ENCODE data around the gene TSC22D2.

DNA sequence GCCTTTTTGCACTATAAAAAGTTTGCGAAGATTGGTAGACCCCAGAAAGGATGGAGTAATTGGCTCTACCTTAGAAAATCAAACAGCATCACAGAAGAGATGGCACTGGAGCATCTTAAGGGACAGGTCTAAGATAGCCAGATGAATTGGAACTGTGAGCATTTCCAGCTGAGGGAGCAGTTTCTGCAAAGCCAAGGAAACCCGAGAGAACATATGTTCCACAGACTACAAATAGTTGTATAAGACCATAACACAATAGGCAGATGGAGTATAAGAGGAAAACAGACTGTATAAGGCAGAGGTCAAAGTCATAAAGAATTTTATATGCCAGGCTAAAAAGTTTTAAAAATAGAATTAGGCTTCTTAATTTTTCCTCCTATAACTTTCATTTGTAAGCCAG is 46.0 kb downstream of the TSC22D2 start:
- TF ChIP-seq POLR2A (IDR thresholded peaks at IDR 0.05) (no peak), POLR2AphosphoS5 (IDR thresholded peaks at IDR 0.05) (no peak)
- TF ChIP-seq, protein P1, sequence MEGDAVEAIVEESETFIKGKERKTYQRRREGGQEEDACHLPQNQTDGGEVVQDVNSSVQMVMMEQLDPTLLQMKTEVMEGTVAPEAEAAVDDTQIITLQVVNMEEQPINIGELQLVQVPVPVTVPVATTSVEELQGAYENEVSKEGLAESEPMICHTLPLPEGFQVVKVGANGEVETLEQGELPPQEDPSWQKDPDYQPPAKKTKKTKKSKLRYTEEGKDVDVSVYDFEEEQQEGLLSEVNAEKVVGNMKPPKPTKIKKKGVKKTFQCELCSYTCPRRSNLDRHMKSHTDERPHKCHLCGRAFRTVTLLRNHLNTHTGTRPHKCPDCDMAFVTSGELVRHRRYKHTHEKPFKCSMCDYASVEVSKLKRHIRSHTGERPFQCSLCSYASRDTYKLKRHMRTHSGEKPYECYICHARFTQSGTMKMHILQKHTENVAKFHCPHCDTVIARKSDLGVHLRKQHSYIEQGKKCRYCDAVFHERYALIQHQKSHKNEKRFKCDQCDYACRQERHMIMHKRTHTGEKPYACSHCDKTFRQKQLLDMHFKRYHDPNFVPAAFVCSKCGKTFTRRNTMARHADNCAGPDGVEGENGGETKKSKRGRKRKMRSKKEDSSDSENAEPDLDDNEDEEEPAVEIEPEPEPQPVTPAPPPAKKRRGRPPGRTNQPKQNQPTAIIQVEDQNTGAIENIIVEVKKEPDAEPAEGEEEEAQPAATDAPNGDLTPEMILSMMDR (IDR thresholded peaks at IDR 0.05) = no peak

Data from breast epithelium (tissue), 3 donors.